GM20431 (cell line): ENCODE measurements around the gene FIGLA.

Experiments
- in situ Hi-C: fragments of 300-500 bp; cut with MseI, MboI; formaldehyde crosslinking; loops from one replicate; pipeline ENCODE4 v1.15.0; 2020; ENCODE audit warnings: low sequenced_read_pairs; ENCODE audit not compliant: unreplicated experiment

The FIGLA gene

GRCh38 chr2:70777450-70777849 lies 13.0 kb downstream of the FIGLA start:
- in situ Hi-C loops, result no loop called here

- in situ Hi-C loops, result no loop called here
Measured at GRCh38 chr2:70776266-70776665, 14.2 kb downstream of the FIGLA start.

DNA sequence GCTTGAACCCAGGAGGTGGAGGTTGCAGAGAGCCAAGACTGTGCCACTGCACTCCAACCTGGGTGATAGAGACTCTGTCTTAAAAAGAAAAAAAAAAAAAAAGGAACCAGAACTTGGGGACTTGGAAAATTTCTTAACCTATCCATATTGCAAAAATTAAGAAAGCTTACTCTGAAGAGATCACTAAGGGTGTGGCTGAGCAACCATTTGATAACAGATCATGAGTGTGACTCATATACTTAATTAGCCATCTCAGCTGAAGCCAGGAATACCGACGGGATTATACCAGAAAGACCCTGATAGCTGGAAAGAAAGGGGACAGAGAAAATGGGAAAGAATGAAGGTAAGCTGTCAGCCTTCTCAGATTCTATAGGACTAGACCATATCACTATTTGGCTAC lies 15.3 kb downstream of the FIGLA start:
- in situ Hi-C loops, result no loop called here

GRCh38 chr2:70772486-70773155 lies 17.8 kb downstream of the FIGLA start:
- in situ Hi-C loops, result no loop called here

GRCh38 chr2:70771446-70771845 lies 19.0 kb downstream of the FIGLA start:
- in situ Hi-C loops, result no loop called here

GRCh38 chr2:70769450-70769849 lies 21.0 kb downstream of the FIGLA start:
- in situ Hi-C loops, result no loop called here

DNA sequence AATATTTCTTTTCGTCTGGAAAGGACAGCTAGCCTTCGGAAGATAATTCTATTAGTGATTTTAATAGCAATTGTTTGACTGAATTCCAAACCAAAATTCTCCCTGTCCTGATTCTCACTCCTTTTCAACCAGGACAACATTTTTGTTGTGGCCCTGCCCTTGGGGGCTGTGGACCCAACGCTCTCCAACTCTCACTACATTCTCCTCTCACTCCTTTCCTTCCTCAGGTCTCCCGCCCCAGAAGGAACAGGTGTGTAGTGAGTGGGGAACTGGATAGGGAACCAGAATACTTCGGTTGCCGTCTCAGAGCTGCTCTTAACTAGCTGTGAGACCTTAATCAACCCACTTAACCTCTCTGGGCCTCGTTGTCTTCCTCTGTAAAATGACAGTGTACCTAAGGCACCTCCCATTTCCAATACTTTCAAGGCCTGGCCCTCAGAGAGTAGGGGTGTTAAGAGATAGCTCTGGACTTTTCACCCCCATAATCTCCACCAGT lies 21.8 kb downstream of the FIGLA start:
- in situ Hi-C loops, result no loop called here

GRCh38 chr2:70767699-70768589 lies 22.5 kb downstream of the FIGLA start, which contains the start of gene ADD2:
Gene ADD2 (minus strand): TSS chr2:70768200. CDS start chr2:70706408, 61,792 bp downstream.
- in situ Hi-C loops, result no loop called here

DNA sequence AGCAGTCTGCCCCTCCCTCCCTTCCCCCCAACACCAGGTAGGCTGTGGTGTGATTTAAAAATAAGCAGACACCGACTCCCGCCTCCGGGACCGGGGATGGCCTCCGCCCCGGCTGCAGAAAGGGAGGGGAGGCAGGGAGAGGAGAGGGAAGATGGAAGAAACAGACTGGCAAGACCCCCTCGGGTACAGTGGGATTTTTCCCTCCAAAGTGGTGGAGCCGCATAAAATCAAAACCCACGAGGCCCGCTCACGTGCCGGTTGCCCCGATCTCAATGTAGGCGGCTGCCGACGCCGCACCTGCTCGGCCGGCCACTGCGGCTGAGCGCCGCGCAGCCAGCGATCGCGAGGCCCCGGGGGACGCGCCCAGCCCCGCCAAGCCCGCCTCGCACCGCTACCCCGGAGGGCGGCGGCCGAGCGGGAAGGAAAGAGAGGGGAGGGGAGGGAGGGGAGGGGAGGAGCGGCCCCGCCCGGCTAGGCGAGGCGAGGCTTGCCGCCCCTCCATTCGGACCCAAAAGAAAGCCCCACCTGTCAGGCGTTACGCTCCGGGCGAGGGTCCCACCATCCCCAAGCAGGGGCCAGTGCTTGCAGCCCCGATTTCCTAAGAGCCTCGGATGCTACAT lies 23.3 kb downstream of the FIGLA start:
- in situ Hi-C loops, result no loop called here

- in situ Hi-C loops, result no loop called here
Measured at GRCh38 chr2:70766357-70767078, 23.9 kb downstream of the FIGLA start.

- in situ Hi-C loops, result no loop called here
Measured at GRCh38 chr2:70765507-70765906, 24.9 kb downstream of the FIGLA start.

GRCh38 chr2:70759446-70759845 lies 31.0 kb downstream of the FIGLA start:
- in situ Hi-C loops, result no loop called here

DNA sequence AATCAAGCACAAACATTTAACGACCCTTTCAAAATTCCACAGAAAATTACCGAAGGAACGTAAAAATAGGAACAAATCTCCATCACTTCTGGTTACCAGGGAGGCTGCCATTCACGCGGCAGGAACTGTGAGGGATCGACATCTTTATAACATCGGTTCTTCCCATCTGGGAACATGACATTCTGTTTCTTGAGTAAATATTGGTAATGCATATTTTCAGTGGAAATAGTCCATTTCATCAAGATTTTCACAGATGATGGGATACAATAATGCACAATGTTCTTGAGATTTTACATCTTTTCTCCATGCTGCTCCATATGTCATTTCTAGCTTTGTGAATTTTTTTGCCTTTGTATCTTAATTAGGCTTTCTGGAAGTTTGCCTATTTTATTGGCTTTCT lies 32.5 kb downstream of the FIGLA start:
- in situ Hi-C loops, result no loop called here

GRCh38 chr2:70757360-70757759 lies 33.1 kb downstream of the FIGLA start:
- in situ Hi-C loops, result no loop called here

GRCh38 chr2:70756128-70756527 lies 34.3 kb downstream of the FIGLA start:
- in situ Hi-C loops, result no loop called here

DNA sequence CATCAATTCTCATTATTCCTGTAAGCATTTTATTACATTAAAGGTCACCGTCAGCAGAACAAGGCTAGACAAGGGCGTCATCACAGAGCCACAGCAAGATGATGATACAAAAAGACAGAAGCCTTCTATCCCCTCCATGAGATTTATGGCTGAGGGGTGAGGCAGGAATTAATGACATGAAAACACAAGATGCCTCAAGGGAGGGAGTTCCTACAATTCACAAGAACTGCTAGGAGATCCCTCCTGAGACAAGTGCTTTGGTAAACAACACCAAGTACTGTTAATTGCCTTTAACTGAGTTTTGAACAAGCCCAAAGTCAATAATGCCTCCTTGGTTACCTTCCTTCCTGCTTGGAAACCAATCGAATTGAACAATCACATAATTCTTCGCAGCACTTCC lies 36.5 kb downstream of the FIGLA start:
- in situ Hi-C loops, result no loop called here

- in situ Hi-C loops, result no loop called here
Measured at GRCh38 chr2:70753031-70753430, 37.4 kb downstream of the FIGLA start.

DNA sequence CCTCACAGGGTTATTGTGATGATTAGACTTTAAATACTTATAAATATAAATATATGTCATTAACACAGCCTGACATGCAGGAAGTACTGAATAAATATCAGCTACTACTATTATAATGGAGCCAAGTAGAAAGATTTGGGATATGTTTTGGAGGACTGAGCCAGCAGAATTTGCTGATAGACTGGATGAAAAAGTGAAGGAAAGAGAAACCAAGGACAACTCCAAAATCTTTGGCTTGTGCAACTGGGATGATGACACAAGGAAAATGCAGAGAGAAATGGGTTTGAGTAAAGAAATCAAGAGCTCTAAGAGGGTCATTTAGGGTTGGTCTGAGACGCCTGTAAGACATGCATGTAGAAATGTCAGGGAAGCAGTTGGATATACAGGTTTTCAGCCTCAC lies 38.0 kb downstream of the FIGLA start:
- in situ Hi-C loops, result no loop called here

GRCh38 chr2:70751881-70752280 lies 38.6 kb downstream of the FIGLA start:
- in situ Hi-C loops, result no loop called here

DNA sequence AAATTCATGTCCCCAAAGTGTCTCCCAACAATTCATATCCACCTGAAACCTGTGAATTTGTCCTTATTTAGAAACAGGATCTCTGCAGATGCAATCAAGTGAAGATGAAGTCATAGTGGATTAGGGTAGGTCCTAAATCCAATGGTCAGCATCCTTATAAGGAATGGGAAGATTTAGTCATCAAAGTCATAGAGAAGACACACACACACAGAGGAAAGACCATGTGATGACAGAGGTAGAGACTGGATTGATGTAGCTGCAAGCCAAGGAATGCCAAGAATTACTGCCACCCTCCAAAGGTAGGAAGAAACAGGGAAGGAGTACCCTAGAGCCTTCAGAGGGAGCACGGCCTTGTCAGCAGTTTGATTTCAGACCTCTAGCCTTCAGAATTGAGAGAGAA lies 40.1 kb downstream of the FIGLA start:
- in situ Hi-C loops, result no loop called here
